HepG2 (cell line): ENCODE measurements around the gene NEURL2. TPM values are rescaled to one million over a fixed set of nuclear protein-coding genes. Genes with fewer than 3 reads are reported as not detected.

Source experiments
- CBX5 ChIP-seq: sonication (generic); formaldehyde crosslinking; IDR thresholded peaks from 2 replicates; pipeline ENCODE4 v1.4.0; 2020; ENCODE audit warnings: missing genetic modification reagents, borderline replicate concordance
- CHCHD3 ChIP-seq: sonication (generic); formaldehyde crosslinking; IDR thresholded peaks from 2 replicates; pipeline ENCODE4 v1.8.0; 2022; ENCODE audit warnings: mild to moderate bottlenecking, missing genetic modification reagents, moderate library complexity
- ELK4 ChIP-seq: sonication (generic); formaldehyde crosslinking; IDR thresholded peaks from 2 replicates; pipeline ENCODE4 v1.9.0; 2021; ENCODE audit warnings: missing genetic modification reagents, borderline replicate concordance
- FLYWCH1 ChIP-seq: sonication (generic); formaldehyde crosslinking; IDR thresholded peaks from 2 replicates; pipeline ENCODE4 v1.8.1; 2023; ENCODE audit warnings: mild to moderate bottlenecking, missing genetic modification reagents
- GPN1 ChIP-seq: sonication (generic); formaldehyde crosslinking; IDR thresholded peaks from 2 replicates; pipeline ENCODE4 v1.5.1; 2020; ENCODE audit warnings: missing genetic modification reagents, borderline replicate concordance
- GTF2F1 ChIP-seq: fragments of 150-350 bp; IDR thresholded peaks from 2 replicates; pipeline ENCODE4 v1.6.1; 2014; ENCODE audit warnings: low read length
- GTF3A ChIP-seq: sonication (generic); formaldehyde crosslinking; conservative IDR thresholded peaks from 2 replicates; pipeline ENCODE4 v1.4.0; 2020; ENCODE audit warnings: mild to moderate bottlenecking, missing genetic modification reagents
- HCFC1 ChIP-seq: fragments of 150-350 bp; IDR thresholded peaks from 2 replicates; pipeline ENCODE4 v1.6.1; 2014; ENCODE audit warnings: low read depth, low read length
- ISL2 ChIP-seq: sonication (generic); formaldehyde crosslinking; IDR thresholded peaks from 2 replicates; pipeline ENCODE4 v1.5.0; 2020; ENCODE audit warnings: missing genetic modification reagents
- KLF11 ChIP-seq: IDR thresholded peaks from 2 replicates; pipeline ENCODE4 v1.6.1; 2016; ENCODE audit warnings: missing compliant biosample characterization
- MYPOP ChIP-seq: sonication (generic); formaldehyde crosslinking; IDR thresholded peaks from 2 replicates; pipeline ENCODE4 v1.8.1; 2023; ENCODE audit warnings: mild to moderate bottlenecking, moderate library complexity, missing genetic modification reagents
- NAIF1 ChIP-seq: sonication (generic); formaldehyde crosslinking; IDR thresholded peaks from 2 replicates; pipeline ENCODE4 v1.5.0; 2020; ENCODE audit warnings: mild to moderate bottlenecking, missing genetic modification reagents, borderline replicate concordance
- PBX2 ChIP-seq: IDR thresholded peaks from 2 replicates; pipeline ENCODE4 v1.6.1; 2016; ENCODE audit warnings: control low read depth
- PRDM10 ChIP-seq: sonication (generic); formaldehyde crosslinking; IDR thresholded peaks from 2 replicates; pipeline ENCODE4 v1.4.0; 2020; ENCODE audit warnings: low read depth, missing genetic modification reagents
- ZNF180 ChIP-seq: sonication (generic); formaldehyde crosslinking; IDR thresholded peaks from 2 replicates; pipeline ENCODE4 v1.4.0; 2020; ENCODE audit warnings: low read depth, missing genetic modification reagents, borderline replicate concordance
- ZNF597 ChIP-seq: sonication (generic); formaldehyde crosslinking; IDR thresholded peaks from 2 replicates; pipeline ENCODE4 v1.5.0; 2020; ENCODE audit warnings: missing genetic modification reagents
- ZSCAN30 ChIP-seq: sonication (generic); formaldehyde crosslinking; IDR thresholded peaks from 2 replicates; pipeline ENCODE4 v1.5.0; 2020; ENCODE audit warnings: mild to moderate bottlenecking, missing genetic modification reagents
- polyA plus RNA-seq, 8 experiments: library from polyadenylated mRNA; depleted of rRNA in 3 of 8; stranded (reverse) in 7 of 8; unstranded in 1 of 8; fragments of >200 nt; fragmentation: Illumina TruSeq in 4 of 8; extraction: Trizol in 4 of 8; gene quantifications; 2 replicates each; pipeline versions ENCODE4 v1.2.1 to v1.2.3, GENCODE V29; 2011 to 2016; ENCODE audit warnings: low read depth in 4 of 8, missing spikeins in 1 of 8, mixed read lengths in 1 of 8; ENCODE audit not compliant: insufficient read depth in 1 of 8
- total RNA-seq, 5 experiments: library from RNA; depleted of rRNA; stranded (reverse); fragments of >200 nt; fragmentation: Illumina TruSeq; extraction: Trizol; gene quantifications; 2 replicates each; pipeline ENCODE4 v1.2.3, GENCODE V29; 2016; ENCODE audit warnings: low read depth in 1 of 5

NEURL2 gene
- total and polyA plus RNA-seq, 2 of the 13 experiments (the other 11 are each of a cell fraction or from before 2014, with no cell fraction given) = 7.2 to 9.7 TPM

GRCh38 chr20:45934586-45935415 lies 43.8 kb upstream of the NEURL2 start, which contains the start of gene PCIF1 (continued):
- TF ChIP-seq CBX5 (CRISPR knock-in tag) (peak; percentile 44; the same call in 1 of the 2 replicates), GTF3A (CRISPR knock-in tag) (no peak; the same call in none of the 2 replicates), ZSCAN30 (no peak; the same call in 1 of the 2 replicates), GTF2F1 (peak; percentile 81; the same call in 1 of the 2 replicates), ISL2 (CRISPR knock-in tag) (peak; percentile 57; the same call in 1 of the 2 replicates), ZNF597 (no peak), CHCHD3 (CRISPR knock-in tag) (peak; percentile 95), FLYWCH1 (no peak), ZNF180 (CRISPR knock-in tag) (no peak; the same call in 1 of the 2 replicates), PBX2 (CRISPR knock-in tag) (no peak), ELK4 (CRISPR knock-in tag) (peak; percentile 66; the same call in 1 of the 2 replicates), NAIF1 (CRISPR knock-in tag) (peak; percentile 70), GPN1 (CRISPR knock-in tag) (peak; percentile 96), MYPOP (CRISPR knock-in tag) (peak; percentile 92), KLF11 (CRISPR knock-in tag) (peak; percentile 92), HCFC1 (peak; percentile 97), PRDM10 (peak; percentile 67)
